DMS53 (cell line): ENCODE data around the gene SORCS3.
"Not testable (repeated sequence)": the region's sequence is repeated elsewhere in the genome, so short reads cannot be mapped to it uniquely, and the experiment has no call there.

Source experiments
- DNase-seq: peaks from one replicate; lab custom pipeline; 2025; lab: John Stamatoyannopoulos, UW

The SORCS3 gene

DNA sequence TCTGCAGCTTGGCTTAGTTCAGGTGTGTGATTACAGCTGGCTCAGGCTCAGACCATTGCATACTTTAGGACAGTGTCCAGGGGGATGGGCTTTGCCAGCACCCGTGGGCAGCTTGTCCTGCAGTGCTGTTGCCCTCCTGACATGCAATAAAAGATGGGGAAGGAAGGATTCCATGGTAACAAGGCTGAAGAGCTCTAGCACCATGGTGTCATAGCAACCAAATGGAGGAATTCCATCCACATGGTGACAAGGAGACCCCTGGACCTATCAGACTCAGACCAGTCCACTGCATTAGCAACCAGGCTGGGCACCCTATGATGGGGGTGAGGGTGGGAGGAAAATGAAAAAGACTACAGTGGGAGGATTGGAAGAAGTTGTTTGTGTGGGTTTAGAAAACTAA lies 49.9 kb downstream of the SORCS3 start:
- no peak for DNase-seq

GRCh38 chr10:104694074-104694473 lies 53.0 kb downstream of the SORCS3 start:
- no peak for DNase-seq

- not testable (repeated sequence) for DNase-seq
Measured at GRCh38 chr10:104703262-104703661, 62.2 kb downstream of the SORCS3 start.

GRCh38 chr10:104706886-104707285 lies 65.8 kb downstream of the SORCS3 start:
- no peak for DNase-seq

DNA sequence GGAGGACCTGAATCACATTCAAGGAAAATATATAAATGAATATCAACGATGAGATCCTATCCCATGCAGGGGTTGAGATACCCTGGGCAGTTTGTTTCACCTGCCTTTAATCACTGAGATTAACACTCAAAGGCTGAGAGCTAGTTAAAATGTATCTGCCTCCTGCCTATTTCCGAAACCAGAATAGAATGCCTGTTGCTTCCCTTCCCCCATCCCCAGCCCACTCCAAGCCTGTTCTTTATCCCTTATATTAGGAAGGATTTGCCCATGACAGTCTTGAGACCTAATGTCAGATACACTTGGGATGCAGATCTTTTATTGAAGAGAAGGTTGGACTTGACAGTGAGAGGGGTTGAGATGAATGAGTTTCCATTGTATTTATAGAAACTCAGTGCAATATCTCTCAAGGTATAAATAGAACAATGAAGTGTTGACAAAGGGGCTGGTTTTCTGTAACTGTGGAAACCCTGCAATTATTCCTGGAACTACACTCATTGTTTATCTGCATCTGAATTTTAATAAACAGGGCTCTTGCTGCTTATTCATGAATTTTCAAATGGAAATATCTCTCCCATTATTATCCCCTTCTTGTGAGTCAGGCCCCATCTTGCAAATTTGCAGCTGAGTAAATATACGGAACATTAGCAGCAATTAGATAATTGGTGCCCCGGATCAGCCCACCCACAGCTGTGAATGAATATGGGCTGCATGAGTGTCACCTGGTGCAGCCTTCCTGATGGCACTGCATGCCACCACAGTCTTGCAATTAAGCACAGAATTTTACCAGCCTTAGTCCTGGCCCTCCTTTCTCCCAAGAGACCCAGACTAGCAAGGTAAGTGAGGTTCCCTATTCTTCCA lies 66.7 kb downstream of the SORCS3 start:
- no peak for DNase-seq

DNA sequence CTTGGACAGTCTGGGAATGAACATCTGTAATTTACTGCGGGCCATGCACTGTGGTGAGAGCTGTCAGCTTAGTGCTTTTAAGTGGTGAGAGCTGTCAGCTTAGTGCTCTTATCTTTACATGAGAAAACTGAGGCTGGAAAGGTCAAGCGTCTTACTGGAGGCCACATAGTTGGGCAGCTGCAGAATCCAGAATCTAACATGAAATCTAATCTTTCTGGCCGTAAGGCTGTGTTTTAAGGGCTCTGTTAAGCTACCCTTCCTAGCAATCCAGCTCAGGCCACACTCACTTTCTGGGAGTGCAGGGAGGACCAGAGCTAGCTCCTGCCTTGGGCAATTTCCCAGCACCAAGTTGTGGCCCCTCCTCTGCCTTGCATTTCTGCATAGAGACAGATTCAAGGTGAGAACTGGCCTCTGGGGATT lies 70.2 kb downstream of the SORCS3 start:
- no peak for DNase-seq

DNA sequence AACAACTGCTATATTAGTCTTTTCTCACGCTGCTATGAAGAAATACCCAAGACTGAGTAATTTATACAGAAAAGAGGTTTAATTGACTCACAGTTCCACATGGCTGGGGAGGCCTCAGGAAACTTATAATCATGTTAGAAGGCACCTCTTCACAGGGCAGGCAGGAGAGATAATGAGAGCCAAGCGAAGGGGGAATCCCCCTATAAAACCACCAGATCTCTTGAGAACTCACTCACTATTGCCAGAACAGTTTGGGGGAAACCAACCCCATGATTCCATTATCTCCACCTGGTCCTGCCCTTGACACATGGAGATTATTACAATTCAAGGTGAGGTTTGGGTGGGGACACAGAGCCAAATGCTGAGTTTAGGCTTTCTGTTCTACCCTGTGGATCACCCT lies 89.5 kb downstream of the SORCS3 start:
- not testable (repeated sequence) for DNase-seq

DNA sequence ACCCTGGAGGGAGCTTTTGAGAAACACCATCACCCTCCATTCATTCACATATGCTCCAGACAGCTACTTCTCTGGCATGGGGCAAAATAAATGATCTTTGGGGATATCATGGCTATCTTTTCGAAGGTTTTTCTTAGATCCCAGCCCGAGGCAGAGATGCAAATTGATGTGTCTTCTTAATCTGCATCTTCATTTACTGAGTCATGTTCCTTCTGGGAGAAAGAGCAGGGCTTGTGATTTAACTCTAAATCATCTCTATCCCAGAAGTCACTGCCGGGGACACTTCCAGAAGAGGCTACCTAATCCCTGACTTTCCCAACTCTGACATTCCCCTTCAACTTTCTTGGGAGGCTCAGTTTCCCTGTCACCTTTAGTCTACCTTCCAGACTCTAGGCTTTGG lies 90.1 kb downstream of the SORCS3 start:
- no peak for DNase-seq

GRCh38 chr10:104732222-104732621 lies 91.1 kb downstream of the SORCS3 start:
- no peak for DNase-seq

DNA sequence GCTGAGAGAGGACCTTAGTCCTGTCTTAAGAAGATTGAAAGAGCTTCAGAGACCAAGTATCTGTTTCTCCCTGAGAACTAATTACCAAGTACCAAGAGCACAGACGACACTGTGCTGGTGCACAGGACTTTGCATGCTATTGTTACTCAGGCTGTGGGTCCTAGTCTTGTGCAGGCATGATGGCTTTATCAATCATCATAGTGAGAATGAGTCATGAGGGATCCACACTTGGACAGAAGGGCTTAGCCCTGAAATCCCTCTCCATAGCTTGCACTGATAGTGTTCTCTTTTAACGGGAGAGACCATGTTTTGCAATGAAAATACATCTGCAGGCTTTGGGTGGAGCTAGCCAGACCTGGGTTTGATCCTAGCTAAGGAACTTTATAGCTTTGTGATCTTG lies 93.3 kb downstream of the SORCS3 start:
- DNase-seq = no peak

DNA sequence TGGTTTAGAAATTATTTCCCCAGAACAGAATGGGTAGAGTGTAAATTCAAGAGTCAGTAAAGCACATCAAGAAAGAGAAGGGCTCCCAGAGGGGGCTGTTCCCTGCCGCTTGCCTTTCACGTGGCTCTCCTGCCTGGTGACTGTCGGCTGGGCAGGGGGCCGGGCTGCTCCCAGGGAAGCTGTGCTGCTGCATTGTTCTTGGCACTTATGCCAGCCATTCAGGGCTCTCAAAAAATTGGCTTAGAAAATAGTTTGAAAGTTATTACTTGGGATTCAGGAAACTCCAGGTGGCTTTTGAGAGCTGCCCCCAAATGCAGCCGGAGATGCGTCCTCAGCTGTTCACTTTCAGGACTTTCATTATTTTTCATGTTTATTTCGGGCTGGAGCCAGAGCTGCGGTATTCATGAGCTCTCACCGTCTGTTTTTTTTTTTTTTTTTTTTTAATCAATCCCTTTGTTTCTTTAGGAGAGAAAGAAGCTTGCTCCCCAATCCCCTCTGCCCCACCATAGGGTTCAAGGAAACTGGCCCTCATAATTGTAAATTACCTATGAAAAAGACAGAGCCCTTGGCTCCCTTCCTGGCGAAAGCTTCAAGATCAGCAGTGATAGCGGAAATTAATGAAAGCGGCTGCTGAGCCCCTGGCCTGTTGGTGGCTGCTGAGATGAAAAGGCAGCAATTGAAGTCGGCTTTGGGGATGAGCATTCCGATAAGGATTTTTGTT lies 94.1 kb downstream of the SORCS3 start:
- no peak for DNase-seq

GRCh38 chr10:104735757-104736391 lies 94.8 kb downstream of the SORCS3 start:
- no peak for DNase-seq

DNA sequence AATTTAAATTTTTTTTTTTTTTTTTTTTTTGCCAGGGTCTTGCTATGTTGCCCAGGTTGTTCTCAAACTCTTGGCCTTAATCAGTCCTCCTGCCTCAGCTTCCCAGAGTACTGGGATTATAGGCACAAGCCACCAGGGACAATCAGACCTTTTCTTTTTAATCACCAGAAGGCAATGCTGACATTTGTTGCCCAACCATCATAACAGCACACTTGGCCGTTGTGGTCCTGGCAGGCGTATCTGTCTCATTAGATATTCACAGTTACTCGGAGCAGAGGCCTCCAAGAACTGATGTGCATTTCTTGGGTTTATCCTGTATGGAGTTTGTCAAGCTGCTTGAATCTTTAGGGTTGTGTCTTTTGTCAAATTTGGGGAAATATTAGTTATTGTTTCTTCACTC lies 100.0 kb downstream of the SORCS3 start:
- no peak for DNase-seq

DNA sequence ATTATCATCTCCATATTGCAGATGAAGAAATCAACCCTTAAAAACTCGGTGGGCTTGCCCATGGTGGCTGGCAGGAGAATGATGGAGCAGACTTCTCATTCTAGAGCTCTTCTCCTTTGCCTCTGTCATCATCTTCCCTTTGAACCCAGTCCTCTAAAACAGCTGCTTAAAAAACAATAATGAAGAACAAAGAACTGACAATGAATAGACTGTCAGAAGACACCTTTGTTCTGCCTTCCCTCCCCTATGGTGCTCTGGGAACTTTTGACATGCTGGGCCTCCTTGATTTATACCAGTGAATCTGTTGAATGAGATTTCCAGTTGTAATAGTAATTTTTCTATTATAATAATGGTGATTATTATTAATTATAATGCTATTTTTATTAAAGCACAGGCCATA lies 103.0 kb downstream of the SORCS3 start:
- DNase-seq = no peak

- DNase-seq = no peak
Measured at GRCh38 chr10:104750291-104750690, 109.2 kb downstream of the SORCS3 start.

- no peak for DNase-seq
Measured at GRCh38 chr10:104762793-104763192, 121.7 kb downstream of the SORCS3 start.

- DNase-seq = no peak
Measured at GRCh38 chr10:104766341-104766740, 125.3 kb downstream of the SORCS3 start.

- no peak for DNase-seq
Measured at GRCh38 chr10:104767282-104767681, 126.2 kb downstream of the SORCS3 start.

DNA sequence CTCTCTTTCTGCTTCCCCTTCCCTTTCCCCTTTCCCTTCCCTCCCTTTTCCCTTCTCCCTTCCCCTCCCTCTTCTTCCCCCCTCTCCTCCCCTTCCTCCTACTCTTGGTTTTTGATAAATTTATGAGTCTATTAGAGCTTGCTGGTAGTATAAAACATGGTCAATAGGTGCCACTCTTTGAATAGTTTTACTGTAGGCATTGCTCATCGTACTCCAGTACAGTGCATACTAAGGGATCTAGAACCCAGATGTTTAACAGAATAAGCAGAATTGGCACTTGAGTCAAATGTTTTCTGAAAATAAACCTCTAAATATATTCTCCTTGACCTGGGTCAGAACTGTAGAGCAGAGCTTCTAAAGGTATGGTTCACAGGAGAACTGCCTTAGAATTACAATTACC lies 126.7 kb downstream of the SORCS3 start:
- DNase-seq = no peak

GRCh38 chr10:104773105-104773504 lies 132.0 kb downstream of the SORCS3 start:
- no peak for DNase-seq

GRCh38 chr10:104774234-104774633 lies 133.1 kb downstream of the SORCS3 start:
- no peak for DNase-seq

GRCh38 chr10:104777086-104777799 lies 136.2 kb downstream of the SORCS3 start:
- DNase-seq = no peak
